ENCODE data around the gene CASP8AP2. TPM values are rescaled to one million over a fixed set of nuclear protein-coding genes. Genes with fewer than 3 reads are reported as not detected.

CASP8AP2 gene
- total and polyA plus RNA-seq, 2 experiments from 2014 or later: 9.3 to 20.4 TPM

DNA sequence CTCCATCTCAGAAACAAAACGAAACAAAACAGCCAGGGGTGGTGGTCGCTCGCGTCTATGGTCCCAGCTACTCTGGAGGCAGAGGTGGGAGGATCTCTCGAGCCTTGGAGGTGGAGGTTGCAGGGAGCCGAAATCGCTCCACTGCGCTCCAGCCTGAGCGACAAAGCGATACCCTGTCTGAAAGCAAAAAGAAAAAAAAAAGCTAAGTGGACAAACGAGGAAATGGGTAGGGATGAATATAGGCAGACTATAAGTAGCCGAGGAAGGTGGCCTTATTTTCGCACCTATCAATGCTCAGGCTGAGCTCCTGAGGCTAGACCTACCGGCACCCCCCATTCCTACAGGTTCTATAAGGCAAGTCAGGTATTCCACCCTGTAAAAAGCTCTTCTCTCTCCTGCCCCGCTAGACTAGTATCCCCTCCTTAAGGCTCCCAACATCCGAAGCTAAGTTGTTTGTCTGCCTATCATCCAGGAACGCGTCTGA, 650 bp upstream of the CASP8AP2 start:
- in situ Hi-C loops (cut with MboI): no loop called here
- no peaks in the 10 kb centered on the region for H3K9me3 ChIP-seq (ENCODE audit: low read depth)
- H3F3A ChIP-seq (ENCODE audit: insufficient read depth): peaks cover 5% of the 10 kb centered on the region; the same call in 1 of the 2 replicates
- peak overlapping the region; percentile 74 for H3K9ac ChIP-seq
- no peaks in the 10 kb centered on the region for H3K27me3 ChIP-seq (replicated peaks; ENCODE audit: insufficient read depth)
- peak; percentile 54 for DNase-seq
- H3K4me3 ChIP-seq: peak overlapping the region; percentile 81
- H2AFZ ChIP-seq: peak overlapping the region; percentile 97
- peak overlapping the region; percentile 92 for H3K4me2 ChIP-seq (ENCODE audit: unreplicated experiment)
- H3K4me1 ChIP-seq (ENCODE audit: insufficient read depth): peaks cover 9% of the 10 kb centered on the region
- peaks cover 43% of the 10 kb centered on the region for H3K79me2 ChIP-seq (ENCODE audit: insufficient read depth)
- H3K27ac ChIP-seq: peak overlapping the region; percentile 36
- WGBS, 2 experiments (ENCODE audit: low coverage in 1 of 2, low lambda C conversion rate in 2 of 2, missing lambda C conversion rate in 2 of 2): 0 to 3% methylated on average over 18 of the region's 18 CpGs
- H3K36me3 ChIP-seq (ENCODE audit: low read depth): 0 out of 2 replicates have a peak, but pooled peaks cover 6% of the 10 kb centered on the region
- H4K20me1 ChIP-seq (ENCODE audit: insufficient read depth): no peaks in the 10 kb centered on the region
- H3K9me2 ChIP-seq (ENCODE audit: insufficient read depth): no peaks in the 10 kb centered on the region
- no peak for TF ChIP-seq EZH2 (IDR thresholded peaks at IDR 0.05; ENCODE audit: insufficient read depth, poor library complexity, severe bottlenecking)
- TF ChIP-seq EZH2phosphoT487 (IDR thresholded peaks at IDR 0.05; ENCODE audit: insufficient read depth, low read depth): no peak

DNA sequence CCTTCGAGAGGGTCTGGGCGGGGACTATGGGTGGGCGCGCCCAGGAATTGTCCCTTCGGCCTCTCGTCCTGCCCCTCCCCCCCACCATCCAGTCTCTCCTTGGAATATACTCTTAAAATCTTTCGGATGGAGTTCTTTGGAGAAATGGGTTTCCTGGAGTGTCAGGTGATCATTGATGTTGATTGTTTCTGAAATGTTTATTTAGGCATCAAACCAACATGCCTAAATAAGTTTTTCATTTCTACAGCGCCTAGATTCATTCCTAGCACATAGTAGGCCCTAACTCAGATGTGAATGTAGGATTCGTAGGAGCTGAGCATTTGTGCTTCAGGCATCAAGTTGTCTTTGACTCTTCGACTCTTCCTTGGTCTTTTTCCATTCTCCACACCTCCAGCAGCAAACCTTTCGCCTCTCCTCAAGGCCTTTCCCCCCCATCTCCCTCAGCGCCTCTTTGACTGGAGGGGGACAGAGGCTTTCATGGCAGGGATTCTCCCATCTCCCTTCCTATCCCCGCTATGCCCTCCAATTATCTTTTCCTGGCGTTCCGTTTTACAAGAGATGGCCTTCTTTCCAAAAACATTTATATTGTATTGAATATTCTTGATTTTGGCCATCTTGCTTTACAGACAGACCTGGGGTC, 610 bp downstream of the CASP8AP2 start:
- H3K4me3 ChIP-seq: peak overlapping the region; percentile 81
- H3K4me2 ChIP-seq (ENCODE audit: unreplicated experiment): peak overlapping the region; percentile 85
- no peaks in the 10 kb centered on the region for H3K27me3 ChIP-seq (replicated peaks; ENCODE audit: insufficient read depth)
- no peaks in the 10 kb centered on the region for H3K9me2 ChIP-seq (ENCODE audit: insufficient read depth)
- 0 out of 2 replicates have a peak overlapping the region, but pooled peaks have one; percentile 18 for H3K27ac ChIP-seq
- H3K9me3 ChIP-seq (ENCODE audit: low read depth): no peaks in the 10 kb centered on the region
- in situ Hi-C loops (cut with MboI): no loop called here
- H3F3A ChIP-seq (ENCODE audit: insufficient read depth): peaks cover 5% of the 10 kb centered on the region; the same call in 1 of the 2 replicates
- DNase-seq: peak; percentile 34
- TF ChIP-seq EZH2 (IDR thresholded peaks at IDR 0.05; ENCODE audit: insufficient read depth, poor library complexity, severe bottlenecking): no peak
- no peak for TF ChIP-seq EZH2phosphoT487 (IDR thresholded peaks at IDR 0.05; ENCODE audit: insufficient read depth, low read depth)
- H3K9ac ChIP-seq: peak overlapping the region; percentile 81
- H4K20me1 ChIP-seq (ENCODE audit: insufficient read depth): no peaks in the 10 kb centered on the region
- peak overlapping the region; percentile 89 for H2AFZ ChIP-seq
- 1 to 4% methylated on average over 15 of the region's 15 CpGs for WGBS, 2 experiments (ENCODE audit: low coverage in 1 of 2, low lambda C conversion rate in 2 of 2, missing lambda C conversion rate in 2 of 2)
- peaks cover 9% of the 10 kb centered on the region for H3K4me1 ChIP-seq (ENCODE audit: insufficient read depth)
- H3K36me3 ChIP-seq (ENCODE audit: low read depth): 0 out of 2 replicates have a peak, but pooled peaks cover 6% of the 10 kb centered on the region
- peaks cover 53% of the 10 kb centered on the region for H3K79me2 ChIP-seq (ENCODE audit: insufficient read depth)

DNA sequence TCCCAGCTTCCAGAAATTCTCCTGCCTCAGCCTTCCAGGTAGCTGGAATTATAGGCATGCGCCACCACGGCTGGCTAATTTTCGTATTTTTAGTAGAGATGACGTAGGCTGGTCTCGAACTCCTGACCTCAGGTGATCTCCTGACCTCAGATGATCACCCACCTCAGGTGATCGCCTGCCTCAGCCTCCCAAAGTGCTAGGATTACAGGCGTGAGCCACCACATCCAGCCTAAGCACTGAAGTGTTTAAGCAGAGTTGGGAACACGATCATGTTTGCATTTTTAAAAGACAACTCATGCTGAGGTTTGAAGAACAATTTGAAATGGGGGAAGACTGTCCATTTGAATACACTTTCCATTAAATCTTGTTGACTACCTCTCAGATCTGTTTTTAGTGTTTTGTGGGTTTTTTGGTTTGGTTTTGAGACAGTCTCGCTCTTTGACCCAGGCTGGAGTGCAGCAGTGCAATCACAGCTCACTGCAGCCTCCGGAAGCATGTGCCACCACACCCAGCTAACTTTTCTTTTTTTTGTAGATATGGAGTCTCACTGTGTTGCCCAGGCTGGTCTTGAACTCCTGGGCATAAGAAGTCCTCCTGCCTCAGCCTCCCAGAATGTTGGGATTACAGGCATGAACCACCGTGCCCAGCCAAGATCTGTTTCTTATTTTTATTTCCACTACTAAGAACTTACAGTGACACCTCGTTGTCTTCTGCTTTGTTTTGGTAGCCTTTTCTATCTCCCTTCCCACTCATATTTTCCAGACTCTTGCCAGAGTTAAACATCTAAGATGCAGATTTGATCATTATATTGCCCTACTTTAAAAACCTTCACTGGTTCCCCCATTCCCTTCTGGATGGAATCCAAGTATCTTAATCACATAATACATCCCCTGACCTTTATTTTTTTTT, 5.5 kb downstream of the CASP8AP2 start:
- Histone ChIP-seq H3K36me3 (ENCODE audit: low read depth) (0 out of 2 replicates have a peak, but pooled peaks cover 14% of the 10 kb centered on the region), H4K20me1 (ENCODE audit: insufficient read depth) (no peaks in the 10 kb centered on the region), H3K4me1 (ENCODE audit: insufficient read depth) (0 out of 2 replicates have a peak, but pooled peaks cover 6% of the 10 kb centered on the region), H3K9me3 (ENCODE audit: low read depth) (no peaks in the 10 kb centered on the region), H3K9me2 (ENCODE audit: insufficient read depth) (no peaks in the 10 kb centered on the region), H3K4me2 (ENCODE audit: unreplicated experiment) (no peak overlapping the region), H3K4me3 (no peak overlapping the region), H3K27me3 (replicated peaks; ENCODE audit: insufficient read depth) (no peaks in the 10 kb centered on the region), H3F3A (ENCODE audit: insufficient read depth) (no peaks in the 10 kb centered on the region; the same call in 1 of the 2 replicates), H3K9ac (no peak overlapping the region), H3K27ac (no peak overlapping the region), H3K79me2 (ENCODE audit: insufficient read depth) (peaks cover 97% of the 10 kb centered on the region), H2AFZ (no peak overlapping the region)
- TF ChIP-seq EZH2 (IDR thresholded peaks at IDR 0.05; ENCODE audit: insufficient read depth, poor library complexity, severe bottlenecking): no peak
- TF ChIP-seq EZH2phosphoT487 (IDR thresholded peaks at IDR 0.05; ENCODE audit: insufficient read depth, low read depth): no peak
- in situ Hi-C loops (cut with MboI): no loop called here
- peak; percentile 10 for DNase-seq
- 88 to 89% methylated on average over 12 of the region's 12 CpGs for WGBS, 2 experiments (ENCODE audit: low coverage in 1 of 2, low lambda C conversion rate in 2 of 2, missing lambda C conversion rate in 2 of 2)

DNA sequence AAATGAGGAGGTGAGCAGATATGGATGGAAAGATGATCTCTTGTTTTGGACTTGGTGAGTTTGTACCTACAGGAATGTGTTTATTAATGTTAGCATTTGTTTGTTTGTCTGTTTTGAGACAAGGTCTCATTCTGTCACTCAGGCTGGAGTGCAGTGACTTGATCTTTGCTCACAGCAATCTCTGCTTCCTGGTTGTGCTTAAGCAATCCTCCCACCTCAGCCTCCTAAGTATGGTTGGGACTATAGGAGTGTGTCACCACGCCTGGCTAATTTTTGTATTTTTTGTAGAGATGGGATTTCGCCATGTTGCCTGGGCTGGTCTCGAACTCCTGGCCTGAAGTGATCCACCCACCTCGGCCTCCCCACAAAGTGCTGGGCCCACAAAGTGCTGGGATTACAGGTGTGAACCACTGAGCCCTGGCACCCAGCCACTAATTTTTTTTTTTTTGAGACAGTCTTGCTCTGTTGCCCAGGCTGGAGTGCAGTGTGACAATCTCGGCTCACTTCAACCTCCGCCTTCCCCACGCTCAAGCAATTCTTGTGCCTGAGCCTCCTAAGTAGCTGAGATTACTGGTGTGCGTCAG, 7.1 kb downstream of the CASP8AP2 start:
- in situ Hi-C loops (cut with MboI): no loop called here

More for the DNA sequence above, 7.1 kb downstream of the CASP8AP2 start:
- Histone ChIP-seq H3K9me3 (ENCODE audit: low read depth) (no peaks in the 10 kb centered on the region), H3K9me2 (ENCODE audit: insufficient read depth) (no peaks in the 10 kb centered on the region), H3K79me2 (ENCODE audit: insufficient read depth) (peaks cover 93% of the 10 kb centered on the region), H3K9ac (no peak overlapping the region), H3K4me2 (ENCODE audit: unreplicated experiment) (no peak overlapping the region), H3K27me3 (replicated peaks; ENCODE audit: insufficient read depth) (no peaks in the 10 kb centered on the region), H3K4me1 (ENCODE audit: insufficient read depth) (no peaks in the 10 kb centered on the region), H3K4me3 (no peak overlapping the region), H3K27ac (no peak overlapping the region), H3F3A (ENCODE audit: insufficient read depth) (no peaks in the 10 kb centered on the region; the same call in 1 of the 2 replicates), H2AFZ (no peak overlapping the region), H4K20me1 (ENCODE audit: insufficient read depth) (no peaks in the 10 kb centered on the region), H3K36me3 (ENCODE audit: low read depth) (0 out of 2 replicates have a peak, but pooled peaks cover 14% of the 10 kb centered on the region)
- DNase-seq: no peak
- TF ChIP-seq EZH2phosphoT487 (IDR thresholded peaks at IDR 0.05; ENCODE audit: insufficient read depth, low read depth) (no peak), EZH2 (IDR thresholded peaks at IDR 0.05; ENCODE audit: insufficient read depth, poor library complexity, severe bottlenecking) (no peak)
- 88 to 94% methylated on average over 8 of the region's 8 CpGs for WGBS, 2 experiments (ENCODE audit: low coverage in 1 of 2, low lambda C conversion rate in 2 of 2, missing lambda C conversion rate in 2 of 2)

Measured in GM23248 (cell line).